ENCODE results near the gene TP53BP1. TPM values are rescaled to one million over a fixed set of nuclear protein-coding genes. Genes with fewer than 3 reads are reported as not detected.

Gene TP53BP1
- total and polyA plus RNA-seq, 12 donors, result 11.2 to 35.2 (median 29.0) TPM

DNA sequence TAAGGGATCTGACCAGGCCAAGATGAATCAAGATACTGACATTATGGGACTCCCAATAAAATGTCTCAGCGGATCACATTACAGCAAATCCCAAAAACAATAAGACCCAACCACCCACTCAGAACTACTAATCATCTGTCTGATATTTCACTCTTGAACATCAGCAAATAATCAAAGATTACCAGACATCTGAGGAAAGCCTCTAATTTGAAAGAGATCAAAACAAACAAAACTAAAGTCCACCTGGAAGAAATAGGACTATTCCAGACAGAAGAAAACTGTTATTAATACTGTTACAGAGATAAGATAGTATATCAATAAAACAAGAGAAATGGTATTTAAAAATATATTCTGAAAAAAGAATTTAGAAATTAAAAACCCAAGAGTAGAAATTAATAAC is 29.0 kb downstream of the TP53BP1 start:
- Histone ChIP-seq H3K4me1 (peaks cover 0 to 7% (median 0%) of the 10 kb centered on the region in 9 donors), H3K27ac (no peak overlapping the region), H3K36me3 (peaks cover 0 to 99% (median 10%) of the 10 kb centered on the region in 9 donors), H3K9me3 (no peaks in the 10 kb centered on the region), H3K4me3 (no peak overlapping the region), H3K27me3 (no peaks in the 10 kb centered on the region)
- DNase-seq (no peak), ATAC-seq (no peak)
- intact Hi-C loops (cut with DNase I), result no loop called here
- TF ChIP-seq, protein P1, sequence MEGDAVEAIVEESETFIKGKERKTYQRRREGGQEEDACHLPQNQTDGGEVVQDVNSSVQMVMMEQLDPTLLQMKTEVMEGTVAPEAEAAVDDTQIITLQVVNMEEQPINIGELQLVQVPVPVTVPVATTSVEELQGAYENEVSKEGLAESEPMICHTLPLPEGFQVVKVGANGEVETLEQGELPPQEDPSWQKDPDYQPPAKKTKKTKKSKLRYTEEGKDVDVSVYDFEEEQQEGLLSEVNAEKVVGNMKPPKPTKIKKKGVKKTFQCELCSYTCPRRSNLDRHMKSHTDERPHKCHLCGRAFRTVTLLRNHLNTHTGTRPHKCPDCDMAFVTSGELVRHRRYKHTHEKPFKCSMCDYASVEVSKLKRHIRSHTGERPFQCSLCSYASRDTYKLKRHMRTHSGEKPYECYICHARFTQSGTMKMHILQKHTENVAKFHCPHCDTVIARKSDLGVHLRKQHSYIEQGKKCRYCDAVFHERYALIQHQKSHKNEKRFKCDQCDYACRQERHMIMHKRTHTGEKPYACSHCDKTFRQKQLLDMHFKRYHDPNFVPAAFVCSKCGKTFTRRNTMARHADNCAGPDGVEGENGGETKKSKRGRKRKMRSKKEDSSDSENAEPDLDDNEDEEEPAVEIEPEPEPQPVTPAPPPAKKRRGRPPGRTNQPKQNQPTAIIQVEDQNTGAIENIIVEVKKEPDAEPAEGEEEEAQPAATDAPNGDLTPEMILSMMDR (IDR thresholded peaks at IDR 0.05), result no peak
- WGBS, 2 donors, result 91 to 92% methylated on average over 1 of the region's 1 CpG

DNA sequence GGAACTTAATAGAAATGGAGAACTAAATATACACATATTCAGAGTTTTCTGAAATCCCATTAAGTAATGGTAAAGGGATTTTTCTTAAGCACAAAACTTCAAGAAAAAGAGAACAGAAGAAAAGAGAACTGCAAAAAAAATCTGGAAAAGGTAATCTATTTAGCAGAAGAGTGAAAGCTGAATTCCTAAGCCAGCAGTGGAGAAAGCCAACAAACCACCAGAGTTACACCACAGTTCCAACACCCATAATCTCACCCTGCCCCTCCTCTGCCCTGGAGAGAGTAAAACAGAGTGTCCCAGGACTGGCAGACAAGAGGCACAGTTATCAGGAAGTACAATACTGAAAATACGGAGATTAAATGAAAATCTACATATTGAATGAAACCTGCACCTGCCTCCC is 29.4 kb downstream of the TP53BP1 start:
- whole genome bisulfite sequencing, 2 donors, result 71 to 83% methylated on average over 1 of the region's 1 CpG

DNA sequence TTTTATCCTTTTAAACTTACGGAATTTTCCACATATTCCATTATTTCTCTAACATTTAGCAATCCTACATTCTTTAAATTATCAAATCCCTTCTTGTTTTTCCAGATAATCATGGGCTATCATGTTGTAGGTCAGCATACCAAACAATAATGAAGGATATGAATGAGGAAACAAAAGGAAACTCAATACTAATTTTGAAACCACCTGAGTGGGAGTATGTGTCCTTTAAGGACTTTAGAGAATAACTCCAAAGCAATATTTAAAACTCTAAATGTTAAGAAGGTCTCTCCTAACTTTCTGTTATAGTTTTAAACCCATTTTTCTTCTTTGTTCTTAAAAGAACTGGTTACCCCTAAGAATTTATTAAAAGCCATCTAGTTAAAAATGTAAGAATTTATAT is 43.0 kb downstream of the TP53BP1 start:
- DNase-seq (no peak), ATAC-seq (no peak)
- no peak overlapping the region for H3K4me3 ChIP-seq
- no peaks in the 10 kb centered on the region for H3K4me1 ChIP-seq
- no peaks in the 10 kb centered on the region for H3K9me3 ChIP-seq
- WGBS, 2 donors, result 96 to 98% methylated on average over 1 of the region's 1 CpG
- H3K27me3 ChIP-seq, result no peaks in the 10 kb centered on the region
- no peak overlapping the region for H3K27ac ChIP-seq
- peaks cover 0 to 66% (median 14%) of the 10 kb centered on the region in 9 donors for H3K36me3 ChIP-seq
- intact Hi-C loops (cut with DNase I), result loop anchor here in 1 of 10 donors (10.0 kb wide), 1 partner anchor 65 kb away; the partner anchor contains the start of gene MAP1A
- TF ChIP-seq, protein P1 (IDR thresholded peaks at IDR 0.05), result no peak

More for the DNA sequence above, 29.4 kb downstream of the TP53BP1 start:
- no peaks in the 10 kb centered on the region for H3K9me3 ChIP-seq
- intact Hi-C loops (cut with DNase I), result no loop called here
- ATAC-seq (peak in 2 of 8 donors; percentile 54 to 60), DNase-seq (no peak)
- no peak overlapping the region for H3K27ac ChIP-seq
- H3K36me3 ChIP-seq, result peaks cover 0 to 99% (median 10%) of the 10 kb centered on the region in 9 donors
- peaks cover 0 to 7% (median 0%) of the 10 kb centered on the region in 9 donors for H3K4me1 ChIP-seq
- no peaks in the 10 kb centered on the region for H3K27me3 ChIP-seq
- no peak overlapping the region for H3K4me3 ChIP-seq
- TF ChIP-seq, protein P1 (IDR thresholded peaks at IDR 0.05), result no peak

DNA sequence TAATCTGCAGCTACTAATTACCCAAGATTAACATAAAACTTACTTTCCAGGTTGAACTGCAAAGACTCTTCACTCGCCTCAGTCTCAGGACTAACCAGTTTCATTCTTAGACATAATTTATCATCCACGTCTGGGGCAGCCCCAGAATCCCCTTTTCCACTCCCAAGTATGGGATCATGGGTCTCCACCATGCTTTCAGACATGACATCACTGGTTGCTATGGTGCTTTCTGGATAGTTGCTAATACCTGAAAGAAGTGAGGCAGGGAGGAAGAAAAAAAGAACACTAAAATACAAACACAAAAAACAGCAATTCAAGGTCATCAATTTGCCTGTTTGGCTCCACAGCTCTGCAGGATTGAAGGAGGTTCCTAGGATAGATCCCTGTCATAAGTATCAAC is 46.6 kb downstream of the TP53BP1 start:
- no peak for ATAC-seq
- H3K4me3 ChIP-seq, result no peak overlapping the region

More for the DNA sequence above, 46.6 kb downstream of the TP53BP1 start:
- no peak for DNase-seq
- Histone ChIP-seq H3K9me3 (no peaks in the 10 kb centered on the region), H3K4me1 (peaks cover 0 to 5% (median 3%) of the 10 kb centered on the region in 9 donors), H3K36me3 (peaks cover 0 to 53% (median 14%) of the 10 kb centered on the region in 9 donors), H3K27me3 (no peaks in the 10 kb centered on the region), H3K27ac (no peak overlapping the region)
- intact Hi-C loops (cut with DNase I), result loop anchor here in 1 of 10 donors (10.0 kb wide), 1 partner anchor 68 kb away; the partner anchor contains the start of gene MAP1A
- WGBS, 2 donors, result 86 to 94% methylated on average over 2 of the region's 2 CpGs
- TF ChIP-seq, protein P1 (IDR thresholded peaks at IDR 0.05), result no peak

Measured in heart right ventricle (tissue), 16 donors.